HepG2 (cell line): ENCODE data around the gene GUSB. TPM values are rescaled to one million over a fixed set of nuclear protein-coding genes. Genes with fewer than 3 reads are reported as not detected.

ENCODE experiments used
- ATAC-seq: fragments of 200-7000 bp; cut with Tn5 transposase; 3 replicates; pipeline ENCODE4 v1.9.1; 2020; ENCODE audit warnings: mild to moderate bottlenecking, moderate library complexity
- BruUV-seq: library from RNA; stranded (reverse); fragments of 400-500 nt; replicated peaks from 2 replicates; lab custom pipeline; 2021; lab: Mats Ljungman, UMichigan
- CTCF ChIA-PET: fragments of 300-600 bp; formaldehyde crosslinking; extraction: SDS; loops from one replicate; lab custom pipeline; 2021; ENCODE audit warnings: low total read pairs, inconsistent platforms, low intra/inter-chr PET ratio; lab: Yijun Ruan, JAX
- POLR2A ChIA-PET: fragments of 350-600 bp; sonication (Branson Sonifier 250); formaldehyde crosslinking; loops from one replicate; lab custom pipeline; 2020; ENCODE audit warnings: antibody characterized with exemption, inconsistent platforms; lab: Yijun Ruan, JAX
- DNase-seq: peaks from one replicate; pipeline ENCODE4 v3.0.0-alpha.2; 2015; ENCODE audit warnings: low spot score
- FAIRE-seq: peaks from 3 replicates; lab custom pipeline; 2011; peaks lifted over from hg19 to GRCh38; lab: Jason Lieb, UNC
- H2AFZ ChIP-seq: one replicate; pipeline ENCODE4 v1.6.1; 2011; ENCODE audit warnings: low read length, inconsistent platforms
- H3K27ac ChIP-seq: fragments of 300-600 bp; 3 replicates; pipeline ENCODE4 v1.8.0; 2011; ENCODE audit warnings: mixed run types, mild to moderate bottlenecking, mixed read lengths, low read length, inconsistent platforms; ENCODE audit not compliant: insufficient read depth; ENCODE audit errors: extremely low read length
- H3K27me3 ChIP-seq, 2 experiments: fragments of 200-600 bp in 1 of 2; 2 replicates in 1 of 2; 3 replicates in 1 of 2; pipeline versions ENCODE4 v1.6.0 to v1.8.0; 2011; ENCODE audit warnings: low read length in 2 of 2, mild to moderate bottlenecking in 2 of 2, moderate library complexity in 2 of 2, inconsistent platforms in 1 of 2; ENCODE audit not compliant: insufficient read depth in 2 of 2, control insufficient read depth in 1 of 2
- H3K36me3 ChIP-seq, 2 experiments: fragments of 200-600 bp in 1 of 2; replicated peaks in 1 of 2; 2 replicates in 1 of 2; 3 replicates in 1 of 2; pipeline versions ENCODE4 v1.5.1 to v1.8.0; 2011; ENCODE audit warnings: low read length in 2 of 2, inconsistent platforms in 1 of 2; ENCODE audit not compliant: insufficient read depth in 2 of 2, control insufficient read depth in 1 of 2
- H3K4me1 ChIP-seq: 2 replicates; pipeline ENCODE4 v1.5.1; 2012; ENCODE audit warnings: low read length, inconsistent platforms; ENCODE audit not compliant: insufficient read depth
- H3K4me2 ChIP-seq: 2 replicates; pipeline ENCODE4 v1.6.0; 2011; ENCODE audit warnings: low read depth, low read length, inconsistent platforms
- H3K4me3 ChIP-seq, 3 experiments: fragments of 200-600 bp in 1 of 3; sonication (generic), shearing (Covaris generic) in 1 of 3; replicated peaks in 1 of 3; 2 replicates each; pipeline ENCODE4 v1.5.1; 2011 to 2016; ENCODE audit warnings: low read length in 3 of 3, inconsistent platforms in 2 of 3, low read depth in 2 of 3, mild to moderate bottlenecking in 2 of 3, control low read depth in 1 of 3, mixed read lengths in 1 of 3; ENCODE audit not compliant: insufficient read depth in 1 of 3
- H3K79me2 ChIP-seq: one replicate; pipeline ENCODE4 v1.6.1; 2011; ENCODE audit warnings: low read length, inconsistent platforms; ENCODE audit not compliant: insufficient read depth
- H3K9ac ChIP-seq: 2 replicates; pipeline ENCODE4 v1.6.0; 2011; ENCODE audit warnings: mild to moderate bottlenecking, low read depth, low read length, inconsistent platforms; ENCODE audit not compliant: insufficient read depth
- H3K9me3 ChIP-seq: 2 replicates; pipeline ENCODE4 v1.5.1; 2012; ENCODE audit warnings: mild to moderate bottlenecking, low read length
- H4K20me1 ChIP-seq: 2 replicates; pipeline ENCODE4 v1.6.0; 2011; ENCODE audit warnings: inconsistent platforms, mild to moderate bottlenecking, low read length, moderate library complexity; ENCODE audit not compliant: insufficient read depth
- CBFB ChIP-seq: sonication (generic); formaldehyde crosslinking; IDR thresholded peaks from 2 replicates; pipeline ENCODE4 v1.4.0; 2020; ENCODE audit warnings: missing genetic modification reagents
- DR1 ChIP-seq: sonication (generic); formaldehyde crosslinking; IDR thresholded peaks from 2 replicates; pipeline ENCODE4 v1.8.0; 2021; ENCODE audit warnings: mild to moderate bottlenecking, missing genetic modification reagents, inconsistent platforms
- GABPA ChIP-seq, 2 experiments: IDR thresholded peaks; 2 replicates each; pipeline ENCODE4 v1.6.1; 2011 to 2016; ENCODE audit warnings: low read depth in 2 of 2, low read length in 1 of 2, missing biosample characterization in 1 of 2, missing genetic modification characterization in 1 of 2
- GPBP1L1 ChIP-seq: sonication (generic); formaldehyde crosslinking; IDR thresholded peaks from 2 replicates; pipeline ENCODE4 v1.5.0; 2020; ENCODE audit warnings: mild to moderate bottlenecking, missing genetic modification reagents
- MED13 ChIP-seq: sonication (generic); formaldehyde crosslinking; IDR thresholded peaks from 2 replicates; pipeline ENCODE4 v1.5.0; 2020; ENCODE audit warnings: missing genetic modification reagents
- MED8 ChIP-seq: sonication (generic); formaldehyde crosslinking; IDR thresholded peaks from 2 replicates; pipeline ENCODE4 v1.8.1; 2023; ENCODE audit warnings: mild to moderate bottlenecking, missing genetic modification reagents; ENCODE audit not compliant: insufficient replicate concordance
- PHF5A ChIP-seq: IDR thresholded peaks from one replicate; pipeline ENCODE4 v1.6.1; 2018; ENCODE audit warnings: low read depth, missing genetic modification reagents; ENCODE audit not compliant: unreplicated experiment
- POGZ ChIP-seq: sonication (generic); formaldehyde crosslinking; IDR thresholded peaks from 2 replicates; pipeline ENCODE4 v1.4.0; 2020; ENCODE audit warnings: mild to moderate bottlenecking, missing genetic modification reagents
- RORA ChIP-seq: sonication (generic); formaldehyde crosslinking; IDR thresholded peaks from 2 replicates; pipeline ENCODE4 v1.5.0; 2020; ENCODE audit warnings: mild to moderate bottlenecking, missing genetic modification reagents, moderate library complexity
- TFE3 ChIP-seq: IDR thresholded peaks from 2 replicates; pipeline ENCODE4 v1.6.1; 2016
- ZNF34 ChIP-seq: sonication (generic); formaldehyde crosslinking; IDR thresholded peaks from 2 replicates; pipeline ENCODE4 v1.4.0; 2020; ENCODE audit warnings: mild to moderate bottlenecking, missing genetic modification reagents, borderline replicate concordance
- ZNF549 ChIP-seq: sonication (generic); formaldehyde crosslinking; IDR thresholded peaks from 2 replicates; pipeline ENCODE4 v1.5.0; 2020; ENCODE audit warnings: missing genetic modification reagents
- ZNF784 ChIP-seq: sonication (generic); formaldehyde crosslinking; IDR thresholded peaks from 2 replicates; pipeline ENCODE4 v1.5.1; 2020; ENCODE audit warnings: missing genetic modification reagents, mild to moderate bottlenecking, borderline replicate concordance
- ZNF878 ChIP-seq: sonication (generic); formaldehyde crosslinking; IDR thresholded peaks from 2 replicates; pipeline ENCODE4 v1.8.1; 2023; ENCODE audit warnings: mild to moderate bottlenecking, missing genetic modification reagents, moderate library complexity
- ZSCAN21 ChIP-seq: sonication (generic); formaldehyde crosslinking; IDR thresholded peaks from 2 replicates; pipeline ENCODE4 v1.8.0; 2022; ENCODE audit warnings: mild to moderate bottlenecking, missing genetic modification reagents, moderate library complexity, borderline replicate concordance
- WGBS: methylation state at CpG from one replicate; pipeline ENCODE4 v1.1.6; 2017; ENCODE audit warnings: low lambda C conversion rate; 5-methylcytosine and 5-hydroxymethylcytosine counted together
- in situ Hi-C: cut with HindIII; loops from 2 replicates; pipeline ENCODE4 v1.10.0; 2017; ENCODE audit warnings: low pct_unique_long_range_greater_than_20kb; ENCODE audit not compliant: extremely low pct_ligation_motif_present
- intact Hi-C: fragments of 100-400 bp; cut with micrococcal nuclease; formaldehyde crosslinking; loops from one replicate; pipeline ENCODE4 v1.10.0; 2022; ENCODE audit not compliant: unreplicated experiment
- polyA plus RNA-seq, 8 experiments: library from polyadenylated mRNA; depleted of rRNA in 3 of 8; stranded (reverse) in 7 of 8; unstranded in 1 of 8; fragments of >200 nt; fragmentation: Illumina TruSeq in 4 of 8; extraction: Trizol in 4 of 8; gene quantifications; 2 replicates each; pipeline versions ENCODE4 v1.2.1 to v1.2.3, GENCODE V29; 2011 to 2016; ENCODE audit warnings: low read depth in 4 of 8, missing spikeins in 1 of 8, mixed read lengths in 1 of 8; ENCODE audit not compliant: insufficient read depth in 1 of 8
- total RNA-seq, 5 experiments: library from RNA; depleted of rRNA; stranded (reverse); fragments of >200 nt; fragmentation: Illumina TruSeq; extraction: Trizol; gene quantifications; 2 replicates each; pipeline ENCODE4 v1.2.3, GENCODE V29; 2016; ENCODE audit warnings: low read depth in 1 of 5

GUSB gene
- total and polyA plus RNA-seq, 2 of the 13 experiments (the other 11 are each of a cell fraction or from before 2014, with no cell fraction given) = 18.8 to 60.0 TPM

- no peak for ATAC-seq
- Histone ChIP-seq H3K27ac (no peak overlapping the region), H3K4me1 (no peaks in the 10 kb centered on the region), H2AFZ (no peak overlapping the region), H3K4me2 (no peak overlapping the region), H3K9ac (no peak overlapping the region), H4K20me1 (no peaks in the 10 kb centered on the region), H3K9me3 (no peaks in the 10 kb centered on the region), H3K4me3 (no peak overlapping the region), H3K79me2 (no peaks in the 10 kb centered on the region), H3K27me3 (no peaks in the 10 kb centered on the region), H3K36me3 (peaks cover 19 to 65% of the 10 kb centered on the region in 2 experiments; a peak in 4 of 5 replicates)
- DNase-seq = no peak
- in situ Hi-C loops = no loop called here
- POLR2A ChIA-PET = no interaction called here
- no TSS peak for BruUV-seq
- FAIRE-seq = no peak
- WGBS = 96% methylated on average over 14 of the region's 26 CpGs
- CTCF ChIA-PET = no interaction called here
- TF ChIP-seq RORA (CRISPR knock-in tag) (no peak), GPBP1L1 (CRISPR knock-in tag) (no peak), POGZ (CRISPR knock-in tag) (no peak), ZSCAN21 (CRISPR knock-in tag) (no peak), ZNF878 (CRISPR knock-in tag) (no peak), GABPA (IDR thresholded peaks at IDR 0.05; ENCODE audit: low read depth, low read length) (no peak), GABPA (CRISPR knock-in tag; IDR thresholded peaks at IDR 0.05; ENCODE audit: low read depth) (no peak), ZNF549 (CRISPR knock-in tag) (no peak), ZNF784 (no peak), PHF5A (CRISPR knock-in tag) (no peak), MED13 (CRISPR knock-in tag) (no peak), TFE3 (CRISPR knock-in tag) (no peak), MED8 (no peak), DR1 (no peak), ZNF34 (no peak), CBFB (no peak)
- intact Hi-C loops = no loop called here
These were observed 13.5 kb downstream of the GUSB start for GRCh38 chr7:65968256-65969185.
